HG03159 (cell line): ENCODE data around the gene MACROD2.
"Not testable (repeated sequence)": the region's sequence is repeated elsewhere in the genome, so short reads cannot be mapped to it uniquely, and the experiment has no call there.

ENCODE experiments used
- ATAC-seq: cut with Tn5 transposase; IDR thresholded peaks from one replicate; pipeline ENCODE4 v1.9.1; 2021; ENCODE audit warnings: mild to moderate bottlenecking, moderate library complexity; ENCODE audit not compliant: unreplicated experiment

The MACROD2 gene

DNA sequence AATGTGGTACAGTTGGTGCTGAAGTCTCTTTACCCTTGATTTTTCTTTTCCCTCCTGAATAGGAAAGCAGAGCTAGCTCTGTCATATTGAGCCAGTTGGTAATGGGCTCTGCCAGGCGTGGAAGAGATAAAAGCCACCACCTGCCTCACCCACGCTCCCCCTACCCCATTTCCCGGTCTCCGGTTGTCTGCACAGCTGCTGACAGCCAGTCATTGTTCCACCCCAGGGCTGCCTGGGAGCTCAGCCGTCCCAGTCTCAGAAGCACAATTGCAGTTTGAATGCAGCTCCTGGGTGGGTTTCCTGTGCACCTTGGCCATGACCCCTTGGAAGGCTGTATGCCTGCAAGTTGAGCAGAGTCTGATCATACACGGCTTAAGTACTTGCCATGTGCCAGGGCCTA is 1017.2 kb downstream of the MACROD2 start:
- no peak for ATAC-seq

DNA sequence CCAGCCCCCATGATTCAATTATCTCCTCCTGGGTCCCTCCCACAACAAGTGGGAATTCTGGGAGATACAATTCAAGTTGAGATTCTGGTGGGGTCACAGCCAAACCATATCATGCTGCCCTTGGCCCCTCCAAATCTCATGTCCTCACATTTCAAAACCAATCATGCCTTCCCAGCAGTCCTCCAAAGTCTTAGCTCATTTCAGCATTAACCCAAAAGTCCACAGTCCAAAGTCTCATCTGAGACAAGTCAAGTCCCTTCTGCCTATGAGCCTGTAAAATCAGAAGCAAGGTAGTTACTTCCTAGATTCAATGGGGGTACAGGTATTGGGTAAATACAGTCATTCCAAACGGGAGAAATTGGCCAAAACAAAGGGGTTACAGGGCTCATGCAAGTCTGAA is 1021.6 kb downstream of the MACROD2 start:
- ATAC-seq, result not testable (repeated sequence)

DNA sequence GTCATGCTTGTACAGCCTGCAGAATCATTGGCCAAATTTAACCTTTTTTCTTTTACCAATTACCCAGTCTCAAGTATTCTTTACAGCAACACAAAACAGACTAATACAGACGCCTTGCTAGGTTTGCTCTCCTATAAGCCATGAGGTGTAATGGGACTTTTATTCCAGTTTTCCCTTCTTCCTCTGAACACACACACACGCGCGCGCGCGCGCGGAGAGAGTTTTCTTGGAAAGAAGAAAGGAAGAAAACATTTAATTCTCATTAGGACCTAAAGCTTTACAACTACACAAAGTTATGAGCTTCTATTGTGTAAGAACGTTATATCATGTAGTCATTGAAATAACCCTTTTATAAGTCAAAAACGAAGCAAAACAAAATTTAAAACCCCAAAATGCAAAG is 1023.6 kb downstream of the MACROD2 start:
- ATAC-seq, result no peak

DNA sequence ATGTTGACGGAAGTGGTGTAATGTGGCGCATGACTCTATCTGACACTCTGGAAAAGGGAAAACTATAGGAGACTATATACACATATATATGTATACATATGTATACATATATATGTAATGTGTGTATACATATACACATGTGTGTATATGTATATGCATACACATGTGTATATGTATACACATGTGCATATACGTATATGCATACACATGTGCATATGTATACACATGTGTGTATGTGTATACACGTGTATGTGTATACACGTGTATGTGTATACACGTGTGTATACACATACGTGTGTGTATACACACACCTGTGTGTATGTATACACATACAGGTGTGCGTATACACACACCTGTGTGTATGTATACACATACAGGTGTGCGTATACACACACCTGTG is 1025.5 kb downstream of the MACROD2 start:
- ATAC-seq, result no peak

DNA sequence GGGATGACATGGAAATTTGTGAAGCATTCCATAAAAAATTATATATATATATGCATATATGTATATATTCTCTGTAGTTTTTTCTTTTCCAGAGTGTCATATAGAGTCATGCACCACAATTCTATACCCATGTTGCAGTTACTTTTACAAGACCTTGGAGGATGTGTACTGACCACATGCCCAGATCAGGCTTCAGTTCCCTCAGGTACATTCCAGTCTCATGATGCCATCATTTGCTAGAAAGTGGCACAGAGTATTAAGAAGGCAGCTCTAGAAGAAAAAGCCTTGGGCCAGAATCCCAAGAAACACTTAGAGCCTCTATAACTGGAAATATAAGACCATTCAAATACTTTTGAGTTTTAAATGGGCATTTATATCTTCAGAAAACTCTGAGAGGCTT is 1027.6 kb downstream of the MACROD2 start:
- no peak for ATAC-seq

DNA sequence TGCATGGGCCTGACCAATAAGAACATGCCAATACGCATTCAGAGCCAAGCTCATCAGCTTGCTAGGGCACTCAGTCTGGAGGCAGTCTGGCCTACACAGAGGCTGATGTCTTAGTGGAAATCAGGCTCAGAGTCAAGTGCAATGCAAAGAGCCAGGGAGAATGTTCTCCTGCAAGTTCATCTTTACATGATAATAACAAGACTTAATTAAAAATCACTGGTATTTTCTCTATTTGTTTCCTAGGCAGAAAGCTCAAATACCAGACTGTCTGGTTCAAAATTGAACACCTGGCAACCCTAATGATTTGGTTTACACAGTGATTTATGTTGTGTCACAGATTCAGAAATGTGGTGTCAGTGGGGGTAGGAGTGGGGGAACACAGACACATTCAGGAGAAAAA is 1031.4 kb downstream of the MACROD2 start:
- no peak for ATAC-seq

DNA sequence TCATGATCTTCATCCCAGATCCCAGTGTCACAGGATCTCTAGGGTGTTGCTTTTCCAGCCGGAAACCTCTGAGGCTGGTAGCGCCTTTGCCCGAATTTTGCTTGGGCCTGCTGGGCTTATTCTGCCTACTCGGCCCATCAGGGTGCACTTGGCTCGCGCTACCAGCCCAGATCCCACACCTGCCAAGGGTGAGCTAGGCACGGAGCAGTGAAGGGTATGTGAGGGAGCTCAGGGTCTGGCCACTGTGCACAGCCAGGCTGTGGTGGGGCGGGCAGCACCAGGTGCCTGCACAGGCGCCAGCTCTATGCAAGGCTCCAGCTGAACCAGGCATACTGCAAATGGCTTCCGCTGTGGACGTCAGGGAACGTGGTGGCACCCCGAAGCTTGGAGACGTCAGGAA is 1035.5 kb downstream of the MACROD2 start:
- ATAC-seq, result no peak

DNA sequence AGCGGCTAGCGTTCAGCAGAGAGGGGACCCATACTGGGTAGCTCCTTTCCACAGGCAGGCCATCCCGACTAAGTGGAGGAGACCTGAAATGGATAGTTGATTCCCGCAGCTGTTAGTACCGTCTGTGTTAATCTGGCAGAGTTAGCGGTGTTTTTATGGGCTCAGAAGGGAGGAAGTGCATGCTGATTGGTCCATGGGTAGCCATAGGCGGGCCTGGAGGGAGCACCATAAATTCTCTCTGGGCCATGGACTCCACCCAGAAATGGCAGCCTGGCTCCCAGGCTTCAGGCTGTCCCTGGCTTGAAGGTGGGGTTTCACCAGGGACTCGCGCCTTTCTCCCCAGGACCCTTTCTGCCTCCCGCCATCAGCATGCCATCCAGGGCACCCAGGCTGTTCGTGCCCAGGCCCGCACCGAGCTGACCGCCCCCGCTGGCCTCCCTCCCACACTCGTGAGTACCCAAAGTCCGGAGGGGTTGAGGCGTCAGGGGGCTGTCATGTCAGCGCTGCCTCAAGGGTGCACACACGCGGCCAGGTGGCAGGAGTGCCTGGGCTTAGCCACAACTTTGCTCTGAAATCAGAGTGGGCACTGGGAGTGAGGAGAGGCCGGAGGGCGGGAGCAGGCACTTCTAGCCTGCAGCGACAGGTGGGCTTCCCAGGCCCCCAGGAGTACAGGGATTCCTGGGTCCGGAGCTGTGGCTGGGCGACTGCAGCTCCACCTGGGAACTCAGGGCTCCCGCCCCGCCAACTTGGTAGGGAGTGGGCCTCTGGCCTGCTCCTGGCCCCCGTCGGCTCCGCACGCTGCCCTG is 1036.4 kb downstream of the MACROD2 start:
- no peak for ATAC-seq

DNA sequence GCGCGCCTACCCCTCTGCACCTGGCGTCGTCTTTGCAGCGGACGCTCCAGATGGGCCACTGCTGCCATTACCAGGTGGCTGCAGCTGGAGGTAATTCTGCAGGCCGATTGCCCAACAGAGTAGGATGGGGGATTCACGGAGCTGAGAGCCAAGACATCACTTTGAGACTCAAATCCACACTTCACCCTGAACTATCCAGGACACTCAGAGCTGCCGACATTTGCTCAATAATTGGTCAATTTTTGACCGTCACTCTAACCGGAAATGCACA is 1037.0 kb downstream of the MACROD2 start:
- no peak for ATAC-seq

DNA sequence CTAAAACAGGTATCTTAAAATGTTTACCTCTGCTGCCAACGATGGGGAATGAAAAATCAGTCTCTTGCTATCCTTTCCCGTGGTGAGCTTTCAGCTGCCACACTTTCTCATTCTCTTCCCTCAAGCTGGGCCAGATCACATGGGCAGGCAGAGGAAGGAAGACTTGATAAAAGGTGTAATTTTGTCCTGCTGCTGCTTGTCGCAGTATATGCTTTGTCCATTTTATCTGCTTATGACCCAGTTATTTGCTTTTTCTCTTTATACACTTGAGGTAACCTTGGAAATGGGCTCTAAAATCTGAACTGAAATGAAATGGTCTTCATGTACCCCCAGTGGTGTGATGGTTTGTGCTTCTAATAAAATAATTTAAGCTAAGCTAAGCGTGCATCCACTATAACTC is 1038.0 kb downstream of the MACROD2 start:
- ATAC-seq, result no peak

DNA sequence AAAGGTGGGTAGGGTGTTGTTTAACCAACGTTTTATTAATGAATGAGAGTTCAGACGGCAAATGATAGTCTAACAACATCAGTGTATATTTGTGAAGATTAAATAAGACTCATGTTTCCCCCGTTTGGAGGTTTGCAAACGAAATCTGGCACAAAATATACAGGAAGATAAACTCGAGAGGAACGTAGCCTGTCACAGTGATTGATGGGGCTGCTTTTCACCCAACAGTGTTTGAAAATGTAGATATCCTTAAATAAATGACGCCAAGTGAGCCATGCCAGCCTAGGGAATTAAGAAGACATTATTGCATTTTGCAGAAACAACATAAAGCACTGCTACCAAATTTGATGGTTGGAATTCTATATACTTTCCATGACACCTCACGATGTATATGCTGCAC is 1038.6 kb downstream of the MACROD2 start:
- no peak for ATAC-seq

DNA sequence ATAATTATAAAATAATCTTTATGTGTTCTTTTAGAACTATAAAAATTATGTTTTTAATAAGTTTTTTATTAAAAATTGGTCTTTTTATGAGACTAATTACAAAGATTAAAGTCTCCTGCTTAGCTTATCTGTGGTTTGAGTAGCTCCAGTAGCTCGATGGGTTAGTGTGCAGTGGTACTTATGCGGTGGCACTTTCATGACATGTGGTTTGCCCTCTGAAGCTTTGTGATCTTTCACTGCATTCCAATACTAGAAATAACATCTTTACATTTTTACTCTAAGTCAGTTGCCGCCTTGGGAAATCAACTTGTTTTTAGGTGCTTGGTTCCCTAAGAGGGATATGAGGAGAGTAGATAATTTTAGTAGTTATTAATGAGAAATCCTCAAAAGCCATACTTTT is 1041.6 kb downstream of the MACROD2 start:
- no peak for ATAC-seq

DNA sequence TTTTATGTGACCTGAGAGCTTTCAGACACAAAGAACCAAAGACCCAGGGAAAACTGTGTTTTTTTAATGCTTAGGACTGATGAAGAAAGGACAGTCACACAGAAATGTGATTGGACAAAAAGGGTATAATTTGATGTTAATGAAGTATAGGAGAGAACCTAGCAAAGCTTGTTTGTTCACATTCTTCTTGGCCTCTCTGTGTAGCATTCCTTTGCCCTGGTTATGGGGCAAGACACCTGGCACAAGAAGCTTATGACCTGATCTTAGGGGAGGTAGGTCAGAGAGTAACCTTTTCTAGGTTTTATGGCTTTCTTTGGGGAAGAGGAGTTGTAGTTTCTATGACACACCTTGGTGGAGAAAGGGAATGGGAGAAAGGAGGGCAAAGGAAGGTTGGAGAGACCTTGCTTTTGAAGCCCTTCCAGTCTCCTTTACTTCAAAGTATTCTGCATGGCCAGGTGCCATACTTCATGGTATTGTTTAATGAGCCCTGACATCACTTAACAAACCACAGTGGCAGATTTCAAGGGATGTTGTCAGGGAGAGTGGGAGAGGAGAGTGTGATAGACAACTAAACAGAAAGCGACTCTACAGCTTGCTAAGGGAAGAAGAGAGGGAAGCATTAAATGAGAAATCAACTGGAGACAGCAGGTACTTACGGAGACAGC is 1043.9 kb downstream of the MACROD2 start:
- ATAC-seq, result no peak

DNA sequence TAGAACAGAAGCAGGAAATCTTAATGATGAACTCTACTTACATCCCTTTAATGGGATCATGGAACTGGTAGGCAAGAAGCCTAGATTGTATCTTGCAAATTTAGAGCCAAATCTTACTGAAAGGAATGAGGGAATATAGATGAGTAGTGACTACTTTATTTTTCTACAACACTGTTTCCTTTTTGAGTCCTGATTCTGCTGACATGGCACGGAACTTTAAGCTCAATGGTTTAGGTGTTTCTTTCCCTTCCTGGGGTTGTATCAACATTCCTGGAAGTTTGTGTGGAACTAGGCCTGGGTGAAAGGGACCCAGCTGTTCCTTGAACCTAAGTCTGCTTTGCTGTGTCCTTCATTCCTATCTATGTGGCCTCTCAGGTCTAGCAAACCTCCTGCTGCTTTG is 1047.4 kb downstream of the MACROD2 start:
- ATAC-seq, result no peak

DNA sequence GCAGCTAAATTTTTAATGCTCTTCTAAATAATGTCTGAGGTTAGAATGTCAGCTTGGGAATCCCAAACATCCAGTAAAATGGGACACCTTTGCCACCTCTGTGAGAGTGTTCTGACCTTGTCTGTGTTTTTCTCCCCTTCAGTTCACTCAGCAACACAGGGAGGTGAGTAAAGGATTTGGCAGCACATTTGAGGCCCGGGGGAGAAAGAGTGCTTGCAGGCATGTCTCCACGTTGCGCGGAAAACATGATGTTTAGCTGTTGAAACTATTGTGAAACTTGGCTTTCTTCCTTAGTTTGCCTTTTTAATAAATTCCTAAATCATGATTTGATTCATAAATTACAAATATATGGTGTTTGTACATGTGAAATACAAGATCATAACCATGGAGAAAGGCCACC is 1049.9 kb downstream of the MACROD2 start:
- no peak for ATAC-seq

DNA sequence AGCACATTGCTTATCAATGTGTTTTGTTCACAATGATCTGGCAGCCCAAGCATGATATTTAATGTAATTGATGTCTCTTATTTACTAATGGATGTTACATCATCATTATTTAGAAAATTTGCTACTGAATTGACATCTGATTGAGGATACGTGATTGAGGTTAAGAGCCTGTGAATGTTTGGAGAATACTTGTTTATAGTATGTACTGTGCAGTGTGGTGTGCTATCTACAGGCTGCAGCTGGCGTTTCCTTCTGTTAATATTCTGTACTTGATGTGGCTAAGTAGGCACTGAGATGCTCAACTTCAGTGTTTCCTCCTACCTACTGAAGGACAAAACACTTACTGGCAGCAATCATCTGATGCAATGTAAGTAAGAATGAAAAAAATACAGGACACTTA is 1051.7 kb downstream of the MACROD2 start:
- no peak for ATAC-seq

DNA sequence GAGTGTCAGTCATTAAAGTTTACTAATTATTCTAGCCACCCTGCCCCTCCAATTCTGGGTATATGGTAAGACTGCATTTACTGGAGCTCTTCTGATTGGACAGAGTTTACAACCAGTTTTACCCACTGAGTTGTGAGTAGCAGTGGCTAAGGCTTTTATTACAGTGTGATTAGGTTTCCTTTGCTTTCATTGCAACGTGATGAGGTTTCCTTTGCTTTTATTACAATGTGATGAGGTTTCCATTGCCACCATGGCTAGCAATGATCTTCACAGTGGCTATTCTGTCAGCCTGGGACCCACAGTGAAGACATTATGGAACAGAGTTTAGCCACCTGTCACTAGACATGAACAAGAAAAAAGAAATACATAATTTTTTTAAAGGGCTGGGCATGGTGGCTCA is 1052.3 kb downstream of the MACROD2 start:
- no peak for ATAC-seq

DNA sequence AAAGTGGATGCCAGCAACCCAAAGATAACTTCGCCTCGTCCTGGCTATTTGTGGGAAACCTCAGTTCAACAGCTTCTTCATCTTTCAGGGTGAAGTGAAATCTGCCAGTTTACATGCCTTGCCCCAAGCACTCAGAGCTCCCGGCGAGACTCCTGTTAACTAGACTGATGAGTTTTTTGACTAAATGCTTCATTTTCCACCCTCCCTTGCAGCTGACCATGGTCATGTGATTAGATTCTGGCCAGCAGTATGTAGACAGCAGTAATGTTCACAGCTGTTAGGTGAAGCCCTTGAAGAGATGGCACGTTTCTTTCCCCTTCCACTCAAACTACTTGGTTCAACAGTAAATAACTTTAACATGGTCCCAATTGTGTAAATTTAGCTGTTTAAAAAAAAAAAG is 1060.9 kb downstream of the MACROD2 start:
- no peak for ATAC-seq

DNA sequence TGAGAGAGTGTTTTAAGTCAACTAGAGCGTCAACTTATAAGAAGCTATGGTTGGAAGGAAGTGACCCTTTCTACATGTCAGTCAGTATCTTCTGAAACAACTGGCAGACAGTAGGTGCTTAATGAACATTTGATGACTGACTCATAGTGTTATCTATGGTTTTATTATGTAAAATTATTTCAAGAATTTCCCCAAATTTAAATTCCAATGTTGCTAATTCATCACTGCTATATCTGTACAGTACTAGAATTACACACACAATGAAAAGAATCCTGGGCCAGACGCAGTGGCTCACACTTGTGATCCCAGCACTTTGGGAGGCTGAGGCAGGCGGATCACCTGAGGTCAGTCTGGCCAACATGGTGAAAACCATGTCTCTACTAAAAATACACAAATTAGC is 1063.5 kb downstream of the MACROD2 start:
- ATAC-seq, result no peak

DNA sequence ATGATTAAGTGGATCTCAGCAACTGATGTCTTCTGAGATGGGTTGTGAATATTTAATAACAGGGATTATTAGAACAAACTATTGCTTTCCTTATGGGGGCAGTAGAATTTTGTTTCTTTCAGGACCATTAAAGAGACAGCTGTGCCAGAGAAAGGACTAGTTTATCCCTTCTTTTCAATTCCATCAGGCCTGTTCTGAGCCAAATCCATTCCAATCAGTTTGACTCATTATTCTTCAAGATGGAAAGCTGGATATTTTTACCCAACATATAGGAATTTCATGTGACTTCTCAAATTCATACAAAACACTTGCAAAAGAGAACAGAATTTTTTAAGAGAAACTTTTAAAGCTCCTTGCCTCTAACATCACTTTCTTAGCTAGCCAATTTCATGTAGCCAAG is 1064.1 kb downstream of the MACROD2 start:
- no peak for ATAC-seq

DNA sequence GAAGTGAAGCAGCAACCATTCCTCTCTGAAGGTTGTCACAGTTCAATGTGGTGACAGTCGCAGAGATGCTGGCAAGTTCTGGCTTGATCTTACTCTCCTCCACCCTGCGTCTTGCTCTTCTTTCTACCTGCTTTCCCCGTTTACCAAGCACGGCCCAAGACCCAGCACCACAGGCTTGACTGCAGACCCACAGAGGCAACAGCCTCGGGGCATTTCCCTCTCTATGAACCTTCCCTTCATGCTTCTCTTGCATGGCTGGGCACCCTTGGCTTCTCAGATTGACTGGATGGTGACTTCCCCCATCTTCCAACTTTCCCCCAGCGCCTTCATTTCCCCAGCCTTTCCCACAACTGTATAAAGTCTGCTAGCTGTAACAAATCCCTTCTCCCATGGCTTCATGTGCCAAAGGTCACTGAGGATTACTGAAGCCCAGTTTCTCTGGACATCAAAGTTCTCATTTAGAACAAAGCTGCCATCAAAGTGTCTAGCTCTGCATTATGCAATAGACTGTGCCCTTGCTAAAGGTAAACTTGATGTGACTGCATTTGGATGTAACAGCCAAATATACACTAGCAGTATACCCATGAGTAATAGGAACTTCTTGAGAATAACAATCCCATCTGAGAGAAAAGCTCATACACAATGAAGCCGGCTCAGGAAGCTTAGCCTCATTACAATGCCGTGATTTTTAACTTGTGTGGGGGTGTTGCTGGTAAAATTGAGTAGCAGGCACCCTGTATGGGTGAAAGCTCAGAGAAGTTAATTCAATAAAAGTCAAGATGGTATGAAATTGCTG is 1065.1 kb downstream of the MACROD2 start:
- no peak for ATAC-seq

DNA sequence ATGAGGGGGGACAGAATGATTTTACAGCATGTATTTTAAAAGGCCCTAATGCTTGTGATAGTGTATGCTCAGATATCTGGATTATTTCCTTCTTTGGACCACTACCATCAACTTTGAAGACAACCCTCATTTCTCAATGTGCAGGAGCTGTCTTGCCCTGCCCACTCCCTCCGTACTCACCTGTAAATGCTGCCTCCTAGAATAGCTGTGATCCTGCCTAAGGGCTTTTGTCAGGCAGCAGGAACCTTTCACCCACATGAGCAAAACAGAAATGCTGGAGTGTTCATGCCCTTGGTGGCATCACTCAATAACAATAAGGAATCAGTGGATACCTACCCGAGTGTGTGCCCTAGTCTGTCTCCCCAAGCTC is 1065.7 kb downstream of the MACROD2 start:
- ATAC-seq, result no peak
